ENCODE results near the gene FRY. TPM values are rescaled to one million over a fixed set of nuclear protein-coding genes. Genes with fewer than 3 reads are reported as not detected.

FRY gene
- total RNA-seq, 2 experiments from 2014 or later = 0.52 to 0.58 TPM

DNA sequence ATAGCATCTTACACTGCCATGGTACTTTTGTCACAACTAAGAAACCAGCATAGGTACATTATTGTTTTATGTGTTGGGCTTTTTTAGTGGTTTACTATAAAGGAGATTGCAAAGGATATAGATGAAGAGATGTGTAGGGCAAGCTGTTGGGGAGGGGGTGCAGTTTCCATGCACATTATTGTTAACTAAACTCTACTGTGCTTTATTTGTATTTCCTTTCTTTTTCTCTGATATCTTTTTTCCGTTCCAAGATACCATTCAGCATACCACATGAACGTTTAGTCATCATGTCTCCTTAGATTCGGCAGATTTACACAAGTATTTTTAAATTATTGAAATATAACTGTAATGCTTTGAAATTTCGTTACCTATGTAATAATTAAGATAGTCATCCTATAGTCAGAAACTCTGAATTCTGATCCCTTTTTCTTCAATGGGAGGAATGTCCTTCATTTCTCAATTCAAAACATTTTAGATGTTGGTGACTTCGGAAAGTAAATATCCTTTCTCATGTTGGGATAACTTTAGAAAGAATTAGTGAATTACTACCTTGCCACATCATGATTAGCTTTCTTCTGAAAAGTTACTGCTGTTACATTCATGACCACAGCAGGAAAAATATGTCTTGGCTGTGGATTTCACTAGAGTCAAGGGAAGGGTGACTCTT lies 82.8 kb downstream of the FRY start:
- no peak for DNase-seq
- Mint-ChIP-seq H3K4me3 (no peak overlapping the region), H3K27me3 (no peaks in the 10 kb centered on the region), H3K36me3 (no peaks in the 10 kb centered on the region), H3K9me3 (no peaks in the 10 kb centered on the region), H3K4me1 (peaks cover 13% of the 10 kb centered on the region), H3K27ac (no peak overlapping the region)

DNA sequence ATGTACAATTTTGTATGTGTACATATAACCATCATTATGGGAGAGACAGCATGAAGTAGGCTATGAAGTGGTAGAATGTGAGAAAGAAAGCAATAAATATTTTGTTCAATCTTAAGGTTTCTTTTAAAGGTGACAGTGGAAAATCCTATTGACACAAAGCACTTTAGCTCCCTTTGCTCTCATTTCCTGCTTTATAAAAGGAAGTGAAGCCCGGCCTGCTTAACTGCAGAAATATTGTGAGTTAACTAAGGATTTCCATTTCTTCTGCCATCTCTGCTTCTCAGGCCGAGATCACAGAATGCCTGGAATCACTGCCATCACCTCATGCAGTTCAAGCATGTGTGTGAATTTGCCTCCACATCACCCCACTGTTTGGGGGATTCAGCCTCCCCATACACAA lies 83.5 kb downstream of the FRY start:
- no peak overlapping the region for H3K27ac Mint-ChIP-seq
- no peaks in the 10 kb centered on the region for H3K27me3 Mint-ChIP-seq
- peaks cover 13% of the 10 kb centered on the region for H3K4me1 Mint-ChIP-seq
- H3K36me3 Mint-ChIP-seq = no peaks in the 10 kb centered on the region
- no peak overlapping the region for H3K4me3 Mint-ChIP-seq
- no peak for DNase-seq
- H3K9me3 Mint-ChIP-seq = no peaks in the 10 kb centered on the region

DNA sequence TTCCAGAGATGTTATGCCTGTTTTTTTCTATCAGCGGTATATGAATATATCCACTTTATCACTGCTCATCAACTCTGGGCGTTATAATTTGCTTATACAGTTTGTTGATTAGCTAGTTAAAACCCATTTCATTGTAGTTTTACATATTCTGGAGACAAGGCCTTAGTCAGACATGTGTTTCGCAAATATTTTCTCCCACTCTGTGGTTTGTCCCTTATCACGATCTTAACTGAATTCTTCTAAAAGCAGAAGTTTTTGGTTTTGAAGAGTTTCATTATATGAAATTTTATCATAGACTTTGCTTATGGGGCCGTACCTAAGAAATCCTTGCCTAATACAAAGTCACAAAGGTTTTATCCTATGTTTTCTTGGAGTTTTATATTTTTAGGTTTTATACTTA lies 84.6 kb downstream of the FRY start:
- Mint-ChIP-seq H3K36me3 (no peaks in the 10 kb centered on the region), H3K4me1 (peaks cover 13% of the 10 kb centered on the region), H3K9me3 (no peaks in the 10 kb centered on the region), H3K27ac (no peak overlapping the region), H3K27me3 (no peaks in the 10 kb centered on the region), H3K4me3 (no peak overlapping the region)
- no peak for DNase-seq

DNA sequence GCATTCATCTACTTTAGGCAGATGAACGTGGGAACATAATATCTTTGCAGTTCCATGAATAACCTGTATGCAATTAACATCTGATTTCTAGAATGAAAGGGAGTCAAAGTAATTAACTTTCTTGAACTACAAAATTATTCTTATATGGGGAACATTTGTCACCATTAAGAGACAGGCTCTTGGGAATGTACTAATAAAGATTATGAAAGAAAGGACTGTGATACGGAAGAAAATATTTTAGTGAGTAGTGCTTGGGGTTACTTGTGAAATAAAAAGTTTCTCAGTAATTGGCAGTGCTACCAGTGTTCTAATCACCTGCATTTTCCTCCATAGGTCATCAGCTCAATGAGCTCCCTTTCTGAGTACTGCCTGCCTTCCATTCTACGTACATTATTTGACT lies 85.4 kb downstream of the FRY start:
- Mint-ChIP-seq H3K27ac (no peak overlapping the region), H3K4me3 (no peak overlapping the region), H3K27me3 (no peaks in the 10 kb centered on the region), H3K9me3 (peaks cover 1% of the 10 kb centered on the region), H3K4me1 (peaks cover 13% of the 10 kb centered on the region), H3K36me3 (no peaks in the 10 kb centered on the region)
- DNase-seq = no peak

DNA sequence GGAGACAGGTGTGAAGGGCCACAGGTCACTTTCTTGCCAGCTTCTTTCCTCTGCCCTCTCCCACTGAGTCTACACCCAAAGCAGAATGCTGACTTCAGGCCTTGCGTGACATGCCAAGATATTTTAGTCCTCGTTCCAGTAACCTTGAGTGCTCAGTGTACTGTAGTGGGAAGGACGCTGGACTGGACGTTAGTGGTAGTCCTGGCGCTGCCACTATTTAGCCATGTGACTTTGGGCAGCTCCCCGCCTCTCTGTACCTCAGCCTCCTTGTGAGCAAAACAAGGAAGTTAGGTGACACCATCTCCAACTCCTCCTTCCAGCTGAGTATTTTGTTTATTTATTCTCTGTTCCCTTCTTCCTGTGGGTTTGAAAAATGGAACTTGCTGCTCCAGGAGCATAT lies 86.1 kb downstream of the FRY start:
- Mint-ChIP-seq H3K4me1 (peaks cover 13% of the 10 kb centered on the region), H3K27ac (no peak overlapping the region), H3K4me3 (no peak overlapping the region), H3K27me3 (no peaks in the 10 kb centered on the region), H3K36me3 (peaks cover 2% of the 10 kb centered on the region), H3K9me3 (peaks cover 4% of the 10 kb centered on the region)
- no peak for DNase-seq

DNA sequence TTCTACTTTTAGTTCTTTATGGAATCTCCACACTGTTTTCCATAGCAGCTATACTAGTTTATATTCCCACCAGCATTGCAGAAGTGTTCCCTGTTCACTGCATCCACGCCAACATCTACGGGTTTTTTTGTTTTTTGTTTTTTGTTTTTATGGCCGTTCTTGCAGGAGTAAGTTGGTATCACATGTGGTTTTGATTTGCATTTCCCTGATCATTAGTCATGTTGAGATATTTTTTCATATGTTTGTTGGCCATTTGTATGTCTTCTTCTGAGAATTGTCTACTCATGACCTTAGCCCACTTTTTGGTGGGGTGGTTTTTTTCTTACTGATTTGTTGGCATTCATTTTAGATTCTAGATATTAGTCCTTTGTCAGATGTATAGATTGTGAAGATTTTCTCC lies 89.7 kb downstream of the FRY start:
- no peak for DNase-seq
- Mint-ChIP-seq H3K27ac (no peak overlapping the region), H3K4me1 (no peaks in the 10 kb centered on the region), H3K4me3 (no peak overlapping the region), H3K9me3 (peaks cover 5% of the 10 kb centered on the region), H3K27me3 (no peaks in the 10 kb centered on the region), H3K36me3 (peaks cover 2% of the 10 kb centered on the region)

DNA sequence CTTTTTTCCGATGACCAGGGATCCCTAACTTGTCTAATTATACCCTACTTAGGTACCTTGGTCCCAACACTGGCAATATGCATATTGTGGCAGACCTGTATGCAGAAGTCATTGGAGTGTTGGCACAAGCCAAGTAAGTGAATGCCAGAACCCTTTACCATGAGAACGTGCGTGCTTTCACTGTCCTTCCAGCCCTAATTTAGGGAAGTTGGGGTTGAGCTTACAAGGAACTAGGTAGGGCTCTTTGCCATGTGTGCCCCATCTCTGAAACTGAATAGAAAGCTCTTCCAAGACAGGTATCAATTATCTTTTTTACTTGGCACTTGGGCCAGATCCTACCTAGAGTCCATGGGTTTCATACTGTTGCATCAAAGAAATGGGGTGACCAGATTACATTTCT lies 93.2 kb downstream of the FRY start:
- no peaks in the 10 kb centered on the region for H3K4me1 Mint-ChIP-seq
- H3K4me3 Mint-ChIP-seq = no peak overlapping the region
- no peaks in the 10 kb centered on the region for H3K27me3 Mint-ChIP-seq
- no peak for DNase-seq
- H3K9me3 Mint-ChIP-seq = peaks cover 5% of the 10 kb centered on the region
- peaks cover 2% of the 10 kb centered on the region for H3K36me3 Mint-ChIP-seq
- H3K27ac Mint-ChIP-seq = no peak overlapping the region

DNA sequence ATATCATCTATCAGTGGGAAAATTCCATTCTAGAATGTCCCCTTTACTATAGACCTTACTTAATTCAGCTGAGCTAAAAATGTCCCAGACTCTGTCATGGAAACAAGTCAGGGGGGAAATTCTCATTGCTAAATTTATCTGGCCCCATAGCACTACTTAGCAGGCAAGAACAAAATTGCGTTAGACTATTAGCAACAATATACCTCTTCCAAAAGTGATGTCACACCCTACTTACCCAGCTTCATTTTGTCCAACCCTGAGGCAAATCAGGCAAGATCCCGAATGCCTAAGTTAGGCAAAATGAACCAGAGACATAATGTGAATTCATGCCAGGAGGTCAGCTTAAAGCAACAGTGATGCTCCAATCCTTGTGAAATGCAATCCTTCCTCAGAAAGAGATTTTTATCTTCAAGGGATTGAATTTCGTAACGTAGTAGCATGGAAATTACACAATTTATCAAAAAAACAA lies 93.7 kb downstream of the FRY start:
- H3K4me1 Mint-ChIP-seq = no peaks in the 10 kb centered on the region
- no peak overlapping the region for H3K4me3 Mint-ChIP-seq
- peaks cover 2% of the 10 kb centered on the region for H3K36me3 Mint-ChIP-seq
- no peaks in the 10 kb centered on the region for H3K27me3 Mint-ChIP-seq
- H3K27ac Mint-ChIP-seq = no peak overlapping the region
- DNase-seq = no peak
- H3K9me3 Mint-ChIP-seq = peaks cover 5% of the 10 kb centered on the region

DNA sequence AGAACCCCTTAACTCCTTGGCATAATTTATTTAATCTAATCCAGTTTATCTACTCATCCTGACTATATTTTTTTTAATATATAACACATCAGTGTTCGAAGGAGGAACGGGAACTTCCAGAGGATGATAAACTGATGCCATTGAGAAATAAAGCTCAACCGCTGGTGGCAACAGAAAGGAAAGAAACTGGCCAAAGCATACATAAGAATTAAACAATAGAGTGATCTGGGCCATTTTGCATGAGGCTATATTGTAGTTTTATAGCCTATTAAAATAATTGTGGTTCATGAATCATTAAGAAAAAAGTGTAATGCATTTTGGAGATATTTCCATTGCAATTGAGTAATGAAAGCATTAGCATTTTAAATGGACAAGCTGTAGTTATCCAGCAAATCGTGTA lies 94.2 kb downstream of the FRY start:
- Mint-ChIP-seq H3K4me1 (no peaks in the 10 kb centered on the region), H3K27ac (no peak overlapping the region), H3K36me3 (peaks cover 2% of the 10 kb centered on the region), H3K4me3 (no peak overlapping the region), H3K9me3 (peaks cover 5% of the 10 kb centered on the region), H3K27me3 (no peaks in the 10 kb centered on the region)
- DNase-seq = no peak

DNA sequence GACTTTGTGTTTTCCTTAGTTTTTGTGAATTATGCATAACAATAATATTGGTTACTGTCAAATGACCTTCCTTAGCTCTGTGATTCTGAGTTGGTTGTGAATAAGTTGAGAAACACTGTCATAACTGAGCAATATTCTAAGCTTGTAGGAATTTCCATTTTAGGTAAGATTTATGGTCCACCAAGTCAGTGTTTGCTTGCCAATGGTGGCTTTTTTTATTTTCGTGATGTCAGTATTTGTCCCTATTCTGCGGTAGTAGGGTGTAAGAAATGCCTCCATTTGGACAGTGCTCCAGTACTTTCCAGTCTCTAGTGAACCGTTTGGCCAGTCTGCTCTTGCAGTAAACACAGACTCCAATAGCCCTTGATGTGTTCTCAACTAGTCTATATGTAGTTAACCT lies 94.7 kb downstream of the FRY start:
- Mint-ChIP-seq H3K4me1 (no peaks in the 10 kb centered on the region), H3K4me3 (no peak overlapping the region), H3K36me3 (peaks cover 2% of the 10 kb centered on the region), H3K27me3 (no peaks in the 10 kb centered on the region), H3K27ac (no peak overlapping the region), H3K9me3 (peaks cover 5% of the 10 kb centered on the region)
- DNase-seq = no peak

DNA sequence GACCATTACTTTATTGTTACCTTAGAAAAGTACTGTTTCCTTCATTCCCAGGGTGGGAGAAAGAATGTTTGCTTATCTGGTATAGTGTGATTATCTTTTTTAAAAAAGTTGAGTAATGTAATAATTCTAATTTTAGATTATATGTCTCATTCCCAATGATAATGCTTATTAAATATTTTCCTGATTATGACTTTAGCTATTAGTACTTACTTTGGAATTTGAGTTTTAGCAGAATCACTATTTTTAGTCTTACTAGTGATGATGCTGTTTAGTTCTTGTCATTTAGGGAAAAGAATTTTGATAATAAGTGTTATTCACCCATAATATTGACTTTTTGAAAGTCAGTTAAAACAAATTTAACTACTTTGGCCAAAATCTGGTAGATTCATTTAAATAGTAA lies 95.2 kb downstream of the FRY start:
- H3K27ac Mint-ChIP-seq = no peak overlapping the region
- no peak overlapping the region for H3K4me3 Mint-ChIP-seq
- H3K9me3 Mint-ChIP-seq = peaks cover 5% of the 10 kb centered on the region
- no peak for DNase-seq
- no peaks in the 10 kb centered on the region for H3K27me3 Mint-ChIP-seq
- no peaks in the 10 kb centered on the region for H3K4me1 Mint-ChIP-seq
- peaks cover 2% of the 10 kb centered on the region for H3K36me3 Mint-ChIP-seq

DNA sequence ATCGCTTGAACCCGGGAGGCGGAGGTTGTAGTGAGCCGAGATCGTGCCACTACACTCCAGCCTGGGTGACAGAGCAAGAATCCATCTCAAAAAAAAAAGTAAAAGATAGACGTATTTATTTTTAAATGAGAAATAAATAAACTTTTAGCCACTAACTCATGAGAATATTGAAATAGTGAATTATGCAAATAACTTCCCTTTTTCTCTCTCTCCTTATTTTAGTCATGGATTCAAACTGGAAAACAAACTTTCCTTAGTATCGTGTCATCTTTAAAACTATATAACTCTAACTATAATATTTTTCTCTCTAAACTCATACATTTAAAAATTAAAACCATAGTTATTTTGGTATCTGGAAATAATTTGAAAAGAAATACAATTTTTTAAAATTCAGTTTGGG lies 96.1 kb downstream of the FRY start:
- Mint-ChIP-seq H3K36me3 (no peaks in the 10 kb centered on the region), H3K27me3 (no peaks in the 10 kb centered on the region), H3K27ac (no peak overlapping the region), H3K9me3 (peaks cover under 1% of the 10 kb centered on the region), H3K4me3 (no peak overlapping the region), H3K4me1 (no peaks in the 10 kb centered on the region)
- DNase-seq = no peak

DNA sequence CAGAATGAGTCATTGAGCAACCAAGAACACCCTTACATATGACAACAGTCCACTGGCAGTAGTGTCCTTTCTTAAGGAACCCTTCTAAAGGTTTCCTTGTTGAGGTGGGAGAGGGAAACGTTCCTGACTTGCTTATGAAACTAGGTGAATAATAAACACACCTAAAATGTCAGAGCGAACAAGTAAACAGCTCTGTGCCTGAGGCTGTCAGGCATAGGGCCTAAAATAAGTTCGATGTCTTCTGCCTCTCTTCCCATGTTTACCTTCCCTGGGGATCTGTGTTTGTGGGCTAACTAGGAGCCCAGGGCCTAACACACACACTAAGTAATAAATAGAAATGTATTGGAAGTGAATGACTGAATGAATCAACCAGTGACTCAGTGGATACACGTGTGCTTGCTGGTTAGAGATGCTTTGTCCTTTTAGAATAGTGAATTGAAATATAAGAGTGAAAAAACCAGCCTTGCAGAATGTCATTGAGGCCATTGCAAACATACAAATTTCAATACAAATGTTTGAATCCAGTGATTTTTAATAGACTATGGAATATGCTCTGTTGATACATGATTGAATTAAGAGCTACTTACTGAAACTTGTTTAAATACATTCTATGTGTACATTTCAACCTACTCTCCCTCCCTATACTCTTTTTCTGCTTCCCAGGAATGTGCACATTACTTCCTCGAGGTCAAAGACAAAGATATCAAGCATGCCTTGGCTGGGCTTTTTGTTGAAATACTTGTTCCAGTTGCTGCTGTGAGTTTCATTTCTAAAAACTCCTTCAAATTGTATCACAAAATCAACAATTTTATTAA lies 102.9 kb downstream of the FRY start:
- Mint-ChIP-seq H3K4me1 (no peaks in the 10 kb centered on the region), H3K27me3 (no peaks in the 10 kb centered on the region), H3K36me3 (no peaks in the 10 kb centered on the region), H3K9me3 (peaks cover 1% of the 10 kb centered on the region), H3K27ac (no peak overlapping the region), H3K4me3 (no peak overlapping the region)
- no peak for DNase-seq

DNA sequence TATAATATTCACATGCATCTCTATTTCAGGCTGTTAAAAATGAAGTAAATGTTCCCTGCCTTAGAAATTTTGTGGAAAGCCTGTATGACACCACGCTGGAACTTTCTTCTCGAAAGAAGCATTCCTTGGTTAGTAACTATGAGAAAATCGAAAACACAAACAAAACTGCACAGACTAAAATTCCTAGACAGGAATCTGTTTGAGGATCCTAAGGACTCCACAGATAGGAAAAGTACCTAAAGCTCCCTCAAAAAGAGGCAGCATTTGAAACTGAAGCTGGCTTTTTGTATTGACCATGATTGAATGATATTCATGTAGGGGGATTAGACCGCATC lies 103.4 kb downstream of the FRY start:
- Mint-ChIP-seq H3K4me1 (no peaks in the 10 kb centered on the region), H3K9me3 (peaks cover 1% of the 10 kb centered on the region), H3K36me3 (no peaks in the 10 kb centered on the region), H3K27ac (no peak overlapping the region), H3K27me3 (no peaks in the 10 kb centered on the region), H3K4me3 (no peak overlapping the region)
- DNase-seq = no peak

DNA sequence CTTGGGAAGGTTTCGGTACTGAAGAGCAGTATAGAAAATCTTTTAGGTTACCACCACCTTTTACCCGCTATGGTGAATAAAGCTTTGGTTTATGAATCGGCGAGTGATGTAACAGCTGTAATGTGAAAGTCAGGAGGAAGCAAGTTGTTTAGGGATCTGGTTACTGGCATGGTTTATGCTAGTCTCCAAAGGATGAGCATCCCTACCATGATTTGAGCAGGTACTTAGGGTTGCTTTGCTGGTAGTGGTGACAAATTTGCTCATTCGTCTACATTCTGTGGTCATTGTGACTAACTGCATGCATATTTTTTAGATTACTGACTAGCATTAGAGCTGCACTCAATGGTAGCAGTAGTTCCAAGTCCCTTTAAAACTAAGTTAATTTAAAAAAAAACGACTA lies 104.1 kb downstream of the FRY start:
- Mint-ChIP-seq H3K4me3 (no peak overlapping the region), H3K4me1 (no peaks in the 10 kb centered on the region), H3K27ac (no peak overlapping the region), H3K36me3 (no peaks in the 10 kb centered on the region), H3K27me3 (no peaks in the 10 kb centered on the region), H3K9me3 (peaks cover 1% of the 10 kb centered on the region)
- no peak for DNase-seq

DNA sequence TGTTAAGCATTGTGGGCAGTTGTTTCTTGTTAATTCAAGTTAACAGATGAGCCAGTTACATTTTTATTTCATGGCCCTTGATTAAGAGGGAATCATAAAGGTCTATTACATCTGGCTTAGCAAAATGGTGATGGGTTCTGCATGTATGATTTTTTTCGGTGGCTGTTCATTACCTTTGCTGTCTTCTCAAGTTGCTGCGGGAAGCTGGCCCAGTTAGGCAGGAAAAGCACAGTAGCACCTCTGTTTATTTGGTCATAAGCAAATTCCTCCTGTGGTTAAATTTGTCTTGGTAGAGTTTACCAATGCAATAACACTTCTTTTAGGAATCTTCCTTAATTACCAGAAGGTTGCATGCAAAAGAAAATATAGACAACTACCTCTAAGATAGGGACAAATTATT lies 104.5 kb downstream of the FRY start:
- Mint-ChIP-seq H3K4me1 (no peaks in the 10 kb centered on the region), H3K27me3 (no peaks in the 10 kb centered on the region), H3K9me3 (peaks cover 1% of the 10 kb centered on the region), H3K27ac (no peak overlapping the region), H3K4me3 (no peak overlapping the region), H3K36me3 (no peaks in the 10 kb centered on the region)
- DNase-seq = no peak
